GM18508 (cell line): ENCODE results near the gene GJB6.

Source experiments
- ATAC-seq: cut with Tn5 transposase; IDR thresholded peaks from one replicate; pipeline ENCODE4 v1.9.1; 2021; ENCODE audit warnings: moderate number of reproducible peaks; ENCODE audit not compliant: insufficient read depth, unreplicated experiment

GJB6 gene

GRCh38 chr13:20230913-20231838 lies 943 bp downstream of the GJB6 start:
- ATAC-seq: no peak

- no peak for ATAC-seq
These were observed 4.4 kb downstream of the GJB6 start for GRCh38 chr13:20227730-20228129.

- no peak for ATAC-seq
These were observed 4.8 kb downstream of the GJB6 start for GRCh38 chr13:20227288-20227687.

- no peak for ATAC-seq
These were observed 9.6 kb downstream of the GJB6 start for GRCh38 chr13:20222553-20222952.

- no peak for ATAC-seq
These were observed 10.3 kb downstream of the GJB6 start for GRCh38 chr13:20221772-20222171.

- peak; percentile 90 for ATAC-seq
These were observed 12.5 kb downstream of the GJB6 start for GRCh38 chr13:20219577-20219976.

GRCh38 chr13:20217168-20217567 lies 15.0 kb downstream of the GJB6 start:
- no peak for ATAC-seq

- ATAC-seq: no peak
These were observed 22.2 kb downstream of the GJB6 start for GRCh38 chr13:20209948-20210347.

GRCh38 chr13:20206698-20207235 lies 25.4 kb downstream of the GJB6 start:
- ATAC-seq: no peak

- ATAC-seq: no peak
These were observed 25.9 kb downstream of the GJB6 start for GRCh38 chr13:20206065-20206697.

- no peak for ATAC-seq
These were observed 33.3 kb downstream of the GJB6 start for GRCh38 chr13:20198781-20199180.

- ATAC-seq: no peak
These were observed 34.7 kb downstream of the GJB6 start for GRCh38 chr13:20197361-20197834.

- ATAC-seq: no peak
These were observed 36.3 kb downstream of the GJB6 start for GRCh38 chr13:20195801-20196200.

- no peak for ATAC-seq
These were observed 38.0 kb downstream of the GJB6 start for GRCh38 chr13:20193907-20194631.

- no peak for ATAC-seq
These were observed 38.8 kb downstream of the GJB6 start for GRCh38 chr13:20193162-20193906.

- ATAC-seq: no peak
These were observed 39.3 kb downstream of the GJB6 start, which contains the start of gene GJB2 for GRCh38 chr13:20192836-20193161. TSS of gene GJB2 (minus strand) at chr13:20192938. CDS start at chr13:20189581, 3,357 bp downstream.

GRCh38 chr13:20192158-20192835 lies 39.8 kb downstream of the GJB6 start:
- no peak for ATAC-seq

GRCh38 chr13:20191311-20192157 lies 40.6 kb downstream of the GJB6 start:
- no peak for ATAC-seq
